Neural progenitor cell (in vitro differentiated cells): ENCODE results near the gene CSGALNACT2.

Experiments used
- EZH2phosphoT487 ChIP-seq: fragments of 200-600 bp; sonication (generic); IDR thresholded peaks from 2 replicates; pipeline ENCODE4 v1.6.1; 2017; ENCODE audit warnings: antibody characterized with exemption
- TF ChIP-seq, protein P1 (sequence below): fragments of 200-600 bp; sonication (generic); IDR thresholded peaks from 2 replicates; pipeline ENCODE4 v1.5.1; 2017; ENCODE audit warnings: antibody characterized with exemption, mild to moderate bottlenecking

DNA sequence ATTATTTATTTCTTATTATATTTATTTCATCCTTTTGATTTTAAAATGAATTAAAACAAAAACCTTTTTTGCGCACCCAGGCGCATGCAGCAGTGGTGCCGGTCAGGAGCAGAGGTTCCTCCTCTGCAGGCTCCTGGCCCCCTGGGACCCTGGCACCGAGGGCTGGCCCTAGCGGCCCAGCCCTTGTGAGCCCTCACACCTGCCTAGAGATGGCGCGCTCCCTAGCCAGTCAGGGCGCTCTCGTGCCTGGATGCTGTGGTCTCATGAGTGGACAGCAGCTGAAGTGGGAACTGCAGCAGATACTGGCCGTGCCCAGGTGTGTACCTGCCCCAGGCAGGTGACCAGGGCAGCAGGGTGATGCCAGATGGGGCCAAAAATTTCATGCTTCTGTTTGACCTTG lies 47.6 kb upstream of the CSGALNACT2 start:
- TF ChIP-seq, protein P1, sequence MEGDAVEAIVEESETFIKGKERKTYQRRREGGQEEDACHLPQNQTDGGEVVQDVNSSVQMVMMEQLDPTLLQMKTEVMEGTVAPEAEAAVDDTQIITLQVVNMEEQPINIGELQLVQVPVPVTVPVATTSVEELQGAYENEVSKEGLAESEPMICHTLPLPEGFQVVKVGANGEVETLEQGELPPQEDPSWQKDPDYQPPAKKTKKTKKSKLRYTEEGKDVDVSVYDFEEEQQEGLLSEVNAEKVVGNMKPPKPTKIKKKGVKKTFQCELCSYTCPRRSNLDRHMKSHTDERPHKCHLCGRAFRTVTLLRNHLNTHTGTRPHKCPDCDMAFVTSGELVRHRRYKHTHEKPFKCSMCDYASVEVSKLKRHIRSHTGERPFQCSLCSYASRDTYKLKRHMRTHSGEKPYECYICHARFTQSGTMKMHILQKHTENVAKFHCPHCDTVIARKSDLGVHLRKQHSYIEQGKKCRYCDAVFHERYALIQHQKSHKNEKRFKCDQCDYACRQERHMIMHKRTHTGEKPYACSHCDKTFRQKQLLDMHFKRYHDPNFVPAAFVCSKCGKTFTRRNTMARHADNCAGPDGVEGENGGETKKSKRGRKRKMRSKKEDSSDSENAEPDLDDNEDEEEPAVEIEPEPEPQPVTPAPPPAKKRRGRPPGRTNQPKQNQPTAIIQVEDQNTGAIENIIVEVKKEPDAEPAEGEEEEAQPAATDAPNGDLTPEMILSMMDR, result no peak
- TF ChIP-seq EZH2phosphoT487, result no peak
